ENCODE measurements around the gene TBC1D10B.
"Not testable (repeated sequence)": the region's sequence is repeated elsewhere in the genome, so short reads cannot be mapped to it uniquely, and the experiment has no call there.

TBC1D10B gene

GRCh38 chr16:30338715-30339114 is 31.6 kb downstream of the TBC1D10B start:
- not testable (repeated sequence) for DNase-seq (ENCODE audit: insufficient read length, low spot score); FAIRE-seq

GRCh38 chr16:30337964-30338357 is 32.3 kb downstream of the TBC1D10B start:
- not testable (repeated sequence) for FAIRE-seq; DNase-seq (ENCODE audit: insufficient read length, low spot score)

- FAIRE-seq (no peak), DNase-seq (ENCODE audit: insufficient read length, low spot score) (no peak)
These were observed 34.5 kb downstream of the TBC1D10B start for GRCh38 chr16:30335598-30336474.

DNA sequence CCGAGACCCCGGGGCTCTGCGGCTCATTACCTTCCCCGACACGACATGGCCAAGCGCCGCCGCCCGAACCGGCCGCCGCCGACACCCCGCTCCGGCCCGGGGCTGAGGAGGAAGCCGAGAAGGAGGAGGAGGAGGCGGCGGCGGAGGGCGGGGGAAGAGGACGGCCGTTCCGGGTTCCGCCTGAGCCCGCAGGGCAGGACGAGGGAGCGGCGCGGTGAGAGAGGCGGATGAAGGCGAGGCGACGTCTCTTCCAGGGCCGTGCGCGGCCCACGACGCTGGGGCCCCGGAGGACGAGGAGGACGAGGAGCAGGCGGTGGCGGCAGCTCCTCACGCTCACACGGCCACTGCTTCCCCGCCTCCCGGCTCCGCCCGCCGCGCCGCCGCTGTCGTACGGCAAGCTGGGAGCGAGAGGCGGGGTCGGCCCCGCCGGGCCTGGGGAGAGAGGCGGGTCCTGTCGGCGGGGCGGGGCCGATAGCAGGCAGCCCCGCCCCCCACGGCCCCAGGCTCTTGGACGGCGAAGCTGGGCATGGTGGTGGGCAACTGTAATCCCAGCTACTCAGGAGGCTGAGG is 35.2 kb downstream of the TBC1D10B start:
- DNase-seq (ENCODE audit: insufficient read length, low spot score), result not testable (repeated sequence)

DNA sequence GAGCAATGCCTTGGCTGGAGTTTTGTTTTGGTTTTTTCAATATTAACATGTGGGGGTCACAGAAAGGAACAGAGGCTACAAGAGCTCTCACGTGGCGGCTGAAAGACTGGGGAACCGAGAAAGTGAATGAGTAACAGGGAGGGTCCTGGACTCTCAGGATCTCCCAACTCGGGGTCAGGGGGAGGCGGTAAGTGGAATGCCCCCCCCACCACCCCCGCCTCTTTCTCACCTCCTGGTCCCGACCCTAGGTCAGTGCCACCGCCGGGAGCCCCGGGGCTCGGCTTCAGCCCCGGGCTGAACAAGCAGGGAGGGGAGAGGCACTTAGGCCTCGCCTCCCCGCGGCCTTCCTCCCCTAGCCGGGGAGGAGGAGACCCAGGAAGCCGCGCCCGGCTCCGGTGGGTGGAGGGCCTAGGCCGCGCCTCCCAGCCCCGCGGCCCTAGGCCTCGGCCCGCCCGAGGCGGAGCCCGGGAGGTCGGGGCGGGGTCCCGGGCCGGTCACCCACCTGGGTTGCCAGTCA is 35.8 kb downstream of the TBC1D10B start:
- FAIRE-seq; DNase-seq (ENCODE audit: insufficient read length, low spot score): not testable (repeated sequence)

More for the DNA sequence above, 35.2 kb downstream of the TBC1D10B start:
- not testable (repeated sequence) for FAIRE-seq

DNA sequence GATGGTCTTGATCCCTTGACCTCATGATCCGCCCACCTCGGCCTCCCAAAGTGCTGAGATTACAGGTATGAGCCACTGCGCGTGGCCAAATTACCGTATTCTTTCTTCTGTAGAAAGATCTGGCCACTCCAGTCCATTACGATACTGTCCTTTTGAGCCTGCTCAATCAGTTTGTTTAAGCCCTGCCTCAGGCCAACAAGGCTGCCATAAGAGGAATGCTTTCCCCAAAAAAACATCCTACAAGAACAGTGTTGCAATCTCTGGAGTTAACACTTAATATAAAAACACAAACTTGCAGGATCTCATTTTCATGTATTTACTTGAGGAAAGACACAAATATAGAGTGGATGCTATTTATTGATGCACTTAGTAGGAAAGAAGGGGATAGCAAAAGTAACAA is 46.1 kb downstream of the TBC1D10B start:
- FAIRE-seq; DNase-seq (ENCODE audit: insufficient read length, low spot score): not testable (repeated sequence)

DNA sequence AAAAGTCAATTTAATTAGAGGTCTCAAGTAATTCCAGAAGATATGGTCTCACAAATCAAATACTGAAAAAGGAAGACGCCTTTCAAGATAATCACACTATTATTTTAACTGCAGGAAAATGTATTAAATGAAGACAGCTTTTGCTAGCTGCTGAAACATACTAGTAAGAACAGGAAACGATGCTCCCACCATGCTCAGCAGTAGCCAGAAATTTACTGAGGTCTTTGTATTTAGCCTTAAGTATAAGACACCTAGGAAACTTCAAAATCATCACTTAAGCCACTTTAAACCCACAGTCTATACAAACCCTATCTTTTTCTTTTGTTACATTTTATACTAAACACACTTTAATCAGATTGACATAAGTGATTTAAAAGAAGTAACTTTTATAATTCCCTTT is 51.6 kb downstream of the TBC1D10B start:
- not testable (repeated sequence) for FAIRE-seq

GRCh38 chr16:30310937-30311336 is 59.4 kb downstream of the TBC1D10B start:
- not testable (repeated sequence) for FAIRE-seq; DNase-seq (ENCODE audit: insufficient read length, low spot score)

More for the DNA sequence above, 51.6 kb downstream of the TBC1D10B start:
- not testable (repeated sequence) for DNase-seq (ENCODE audit: insufficient read length, low spot score)

DNA sequence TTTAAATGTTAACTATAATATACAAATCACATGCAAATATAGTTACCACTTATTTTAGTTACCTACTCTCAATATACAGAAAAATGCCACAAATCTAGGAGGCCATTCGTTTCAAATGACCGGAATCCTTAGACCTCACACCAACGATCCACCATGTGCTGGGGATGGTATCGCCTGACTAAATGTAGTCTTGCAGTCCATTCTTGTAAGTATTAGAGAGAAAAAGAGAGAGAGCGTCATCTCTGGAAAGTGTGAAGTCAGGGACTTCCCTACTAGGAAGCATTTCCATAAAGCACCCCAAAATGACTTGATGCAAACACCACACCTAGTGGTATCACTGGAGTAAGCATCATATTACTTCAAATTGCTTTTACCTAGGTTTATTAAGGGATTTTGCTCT is 61.0 kb downstream of the TBC1D10B start:
- FAIRE-seq; DNase-seq (ENCODE audit: insufficient read length, low spot score): not testable (repeated sequence)
